Adipose tissue (tissue), 3 donors: ENCODE measurements around the gene PRPS2. TPM values are rescaled to one million over a fixed set of nuclear protein-coding genes. Genes with fewer than 3 reads are reported as not detected.

Experiments
- polyA plus RNA-seq, 3 donors: library from polyadenylated mRNA; stranded (reverse); fragments of 200-250 nt; gene quantifications; one replicate each; pipeline ENCODE4 v1.2.3, GENCODE V29; 2013
- donor health status: healthy with polysubstance abuse.
- donor health status: Bipolar disorder and iron deficiency.
- donor health status: healthy.

The PRPS2 gene
- polyA plus RNA-seq, 3 donors: 15.3 to 31.1 (median 17.8) TPM

Other genes with a start within 250 kb of the PRPS2 start
- under 1 TPM; 0.03 to 0.13 (median 0.11) TPM for gene TLR7, start 75.7 kb downstream of the PRPS2 start, polyA plus RNA-seq
- gene TLR8, start 115.2 kb downstream of the PRPS2 start, polyA plus RNA-seq: 1 to 10 TPM in 2 of 3 donors, under 1 TPM in 1; 0.26 to 3.4 (median 2.0) TPM
- gene TMSB4X, start 183.7 kb downstream of the PRPS2 start, polyA plus RNA-seq: over 10,000 TPM in 1 of 3 donors, 1,000 to 10,000 TPM in 2; 1,590 to 13,149 (median 4,716) TPM